Measurements from ENCODE around the gene TMEM63B. TPM values are rescaled to one million over a fixed set of nuclear protein-coding genes. Genes with fewer than 3 reads are reported as not detected.

Gene TMEM63B
- total and polyA plus RNA-seq, 9 donors = 8.6 to 22.2 (median 18.6) TPM

- no peak for DNase-seq
- WGBS (ENCODE audit: insufficient coverage) = 60% methylated on average over 1 of the region's 3 CpGs
- H3K4me3 ChIP-seq (ENCODE audit: low read length) = no peak overlapping the region
- H3K27me3 ChIP-seq (ENCODE audit: control insufficient read depth, insufficient read depth, low read length) = no peaks in the 10 kb centered on the region
- H3K4me1 ChIP-seq (ENCODE audit: control insufficient read depth, insufficient read depth, low read length) = peaks cover 31% of the 10 kb centered on the region
- H3K27ac ChIP-seq (ENCODE audit: low read length) = no peak overlapping the region
- no peaks in the 10 kb centered on the region for H3K9me3 ChIP-seq (replicated peaks; ENCODE audit: control insufficient read depth, low read depth, low read length)
- peaks cover 61% of the 10 kb centered on the region for H3K36me3 ChIP-seq (ENCODE audit: control insufficient read depth, insufficient read depth, low read length)
These were observed 21.2 kb upstream of the TMEM63B start for GRCh38 chr6:44105993-44106740.

DNA sequence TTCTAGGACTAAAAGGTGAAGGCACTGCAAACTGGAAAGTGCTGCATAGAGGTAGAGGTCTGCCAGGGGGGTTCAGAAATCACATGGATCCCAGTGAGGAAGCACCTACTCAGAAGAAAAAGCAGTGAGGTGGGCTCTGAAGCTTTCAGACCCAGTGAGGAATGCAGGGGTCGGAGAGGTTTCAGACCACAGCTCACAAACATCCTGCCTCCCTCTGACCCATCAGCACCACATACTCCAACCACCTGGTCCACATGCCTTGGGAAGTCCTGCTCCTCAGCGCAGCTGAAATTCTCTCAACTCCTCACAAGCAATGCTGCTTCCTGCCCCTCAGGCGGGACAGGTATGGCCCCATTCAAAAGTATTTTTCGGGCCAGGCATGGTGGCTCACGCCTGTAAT, 20.3 kb upstream of the TMEM63B start:
- peaks cover 31% of the 10 kb centered on the region for H3K4me1 ChIP-seq (ENCODE audit: control insufficient read depth, insufficient read depth, low read length)
- H3K36me3 ChIP-seq (ENCODE audit: control insufficient read depth, insufficient read depth, low read length) = peaks cover 64% of the 10 kb centered on the region
- no peak overlapping the region for H3K27ac ChIP-seq (ENCODE audit: low read length)
- H3K4me3 ChIP-seq (ENCODE audit: low read length) = no peak overlapping the region
- H3K27me3 ChIP-seq (ENCODE audit: control insufficient read depth, insufficient read depth, low read length) = no peaks in the 10 kb centered on the region
- DNase-seq = no peak
- no peaks in the 10 kb centered on the region for H3K9me3 ChIP-seq (replicated peaks; ENCODE audit: control insufficient read depth, low read depth, low read length)
- 95% methylated on average over 4 of the region's 5 CpGs for WGBS (ENCODE audit: insufficient coverage)

GRCh38 chr6:44108471-44108870, 18.9 kb upstream of the TMEM63B start:
- no peak for DNase-seq
- peaks cover 31% of the 10 kb centered on the region for H3K4me1 ChIP-seq (ENCODE audit: control insufficient read depth, insufficient read depth, low read length)
- no CpG with 5 or more reads among the region's 1 CpG for WGBS (ENCODE audit: insufficient coverage)
- no peaks in the 10 kb centered on the region for H3K27me3 ChIP-seq (ENCODE audit: control insufficient read depth, insufficient read depth, low read length)
- H3K4me3 ChIP-seq (ENCODE audit: low read length) = no peak overlapping the region
- peaks cover 70% of the 10 kb centered on the region for H3K36me3 ChIP-seq (ENCODE audit: control insufficient read depth, insufficient read depth, low read length)
- H3K27ac ChIP-seq (ENCODE audit: low read length) = no peak overlapping the region
- no peaks in the 10 kb centered on the region for H3K9me3 ChIP-seq (replicated peaks; ENCODE audit: control insufficient read depth, low read depth, low read length)

DNA sequence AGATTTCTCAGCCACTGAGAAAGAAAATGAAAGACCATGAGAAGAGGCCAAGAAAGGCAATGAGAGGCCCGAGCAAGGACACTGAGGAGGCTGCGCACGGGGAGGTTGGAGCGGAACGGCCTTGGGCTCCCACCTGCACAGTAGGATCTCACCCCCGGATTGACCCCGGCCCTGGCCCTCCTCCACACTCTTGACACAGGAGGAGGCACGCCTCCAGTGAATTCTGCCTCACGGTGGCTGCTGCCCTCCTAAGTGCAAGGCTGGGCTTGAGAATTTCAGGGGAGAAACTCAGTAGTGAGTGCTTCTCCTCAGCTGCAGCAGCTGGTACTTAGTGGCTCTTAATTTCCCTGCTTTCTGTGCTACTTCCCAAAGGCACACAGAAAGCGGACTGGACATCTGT, 18.1 kb upstream of the TMEM63B start:
- H3K27me3 ChIP-seq (ENCODE audit: control insufficient read depth, insufficient read depth, low read length) = no peaks in the 10 kb centered on the region
- H3K9me3 ChIP-seq (replicated peaks; ENCODE audit: control insufficient read depth, low read depth, low read length) = no peaks in the 10 kb centered on the region
- 86% methylated on average over 5 of the region's 10 CpGs for WGBS (ENCODE audit: insufficient coverage)
- H3K4me3 ChIP-seq (ENCODE audit: low read length) = no peak overlapping the region
- peaks cover 29% of the 10 kb centered on the region for H3K4me1 ChIP-seq (ENCODE audit: control insufficient read depth, insufficient read depth, low read length)
- H3K27ac ChIP-seq (ENCODE audit: low read length) = no peak overlapping the region
- DNase-seq = no peak
- H3K36me3 ChIP-seq (ENCODE audit: control insufficient read depth, insufficient read depth, low read length) = peaks cover 70% of the 10 kb centered on the region

- 84% methylated on average over 6 of the region's 6 CpGs for WGBS (ENCODE audit: insufficient coverage)
- Histone ChIP-seq H3K4me3 (ENCODE audit: low read length) (no peak overlapping the region), H3K27ac (ENCODE audit: low read length) (peak overlapping the region; percentile 62), H3K27me3 (ENCODE audit: control insufficient read depth, insufficient read depth, low read length) (no peaks in the 10 kb centered on the region), H3K36me3 (ENCODE audit: control insufficient read depth, insufficient read depth, low read length) (peaks cover 68% of the 10 kb centered on the region), H3K9me3 (replicated peaks; ENCODE audit: control insufficient read depth, low read depth, low read length) (no peaks in the 10 kb centered on the region), H3K4me1 (ENCODE audit: control insufficient read depth, insufficient read depth, low read length) (peaks cover 21% of the 10 kb centered on the region)
- DNase-seq = no peak
These were observed 17.2 kb upstream of the TMEM63B start for GRCh38 chr6:44110005-44110676.

- Histone ChIP-seq H3K4me1 (ENCODE audit: control insufficient read depth, insufficient read depth, low read length) (peaks cover 14% of the 10 kb centered on the region), H3K27ac (ENCODE audit: low read length) (no peak overlapping the region), H3K27me3 (ENCODE audit: control insufficient read depth, insufficient read depth, low read length) (no peaks in the 10 kb centered on the region), H3K9me3 (replicated peaks; ENCODE audit: control insufficient read depth, low read depth, low read length) (no peaks in the 10 kb centered on the region), H3K4me3 (ENCODE audit: low read length) (no peak overlapping the region), H3K36me3 (ENCODE audit: control insufficient read depth, insufficient read depth, low read length) (peaks cover 74% of the 10 kb centered on the region)
- WGBS (ENCODE audit: insufficient coverage) = 100% methylated on average over 2 of the region's 3 CpGs
- no peak for DNase-seq
These were observed 16.4 kb upstream of the TMEM63B start for GRCh38 chr6:44110966-44111365.

- H3K4me1 ChIP-seq (ENCODE audit: control insufficient read depth, insufficient read depth, low read length) = peaks cover 16% of the 10 kb centered on the region
- H3K27ac ChIP-seq (ENCODE audit: low read length) = no peak overlapping the region
- H3K9me3 ChIP-seq (replicated peaks; ENCODE audit: control insufficient read depth, low read depth, low read length) = no peaks in the 10 kb centered on the region
- DNase-seq = no peak
- no peaks in the 10 kb centered on the region for H3K27me3 ChIP-seq (ENCODE audit: control insufficient read depth, insufficient read depth, low read length)
- no peak overlapping the region for H3K4me3 ChIP-seq (ENCODE audit: low read length)
- H3K36me3 ChIP-seq (ENCODE audit: control insufficient read depth, insufficient read depth, low read length) = peaks cover 72% of the 10 kb centered on the region
- 92% methylated on average over 4 of the region's 6 CpGs for WGBS (ENCODE audit: insufficient coverage)
These were observed 15.6 kb upstream of the TMEM63B start for GRCh38 chr6:44111434-44112417.

DNA sequence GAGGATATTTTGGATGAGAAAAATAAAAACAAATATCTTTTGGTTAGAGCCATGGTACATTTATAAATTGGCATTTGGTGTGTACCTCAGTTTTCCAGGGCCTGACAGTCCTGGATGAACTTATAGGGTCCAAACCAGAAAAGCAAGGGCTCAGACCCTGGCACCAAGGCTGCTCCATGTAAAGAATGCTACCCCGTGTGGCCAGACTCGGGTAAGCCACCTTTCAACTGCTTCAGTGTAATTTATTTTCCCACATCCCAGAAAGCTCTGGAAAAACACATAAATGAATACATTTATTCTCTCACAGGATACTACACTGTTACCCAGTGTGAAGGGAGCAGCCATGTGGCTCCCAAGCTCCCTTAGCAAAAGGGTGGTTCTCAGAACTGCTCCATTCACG, 13.9 kb upstream of the TMEM63B start:
- Histone ChIP-seq H3K27me3 (ENCODE audit: control insufficient read depth, insufficient read depth, low read length) (no peaks in the 10 kb centered on the region), H3K27ac (ENCODE audit: low read length) (no peak overlapping the region), H3K4me3 (ENCODE audit: low read length) (no peak overlapping the region), H3K9me3 (replicated peaks; ENCODE audit: control insufficient read depth, low read depth, low read length) (no peaks in the 10 kb centered on the region), H3K4me1 (ENCODE audit: control insufficient read depth, insufficient read depth, low read length) (peaks cover 24% of the 10 kb centered on the region), H3K36me3 (ENCODE audit: control insufficient read depth, insufficient read depth, low read length) (peaks cover 61% of the 10 kb centered on the region)
- 75% methylated on average over 1 of the region's 3 CpGs for WGBS (ENCODE audit: insufficient coverage)
- DNase-seq = no peak

DNA sequence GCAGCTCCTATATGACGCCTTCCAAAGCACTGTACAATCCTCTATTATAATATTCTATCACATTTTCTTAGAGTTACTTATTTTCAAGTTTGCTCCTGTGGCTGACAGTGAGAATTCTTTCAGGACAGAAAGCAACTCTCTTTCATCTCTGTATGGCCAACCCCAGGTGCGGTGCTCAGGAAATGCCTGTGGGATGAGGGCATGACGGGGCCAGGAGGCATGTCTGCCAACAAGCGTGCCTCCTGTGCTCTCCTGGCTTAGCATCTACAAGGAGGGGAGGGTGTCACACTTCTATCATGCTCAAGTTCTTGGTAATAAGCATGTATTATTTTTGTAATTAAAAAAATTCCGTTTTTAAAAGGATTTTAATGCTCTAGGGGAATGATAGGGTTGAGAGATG, 11.5 kb upstream of the TMEM63B start:
- Histone ChIP-seq H3K27ac (ENCODE audit: low read length) (no peak overlapping the region), H3K4me3 (ENCODE audit: low read length) (no peak overlapping the region), H3K9me3 (replicated peaks; ENCODE audit: control insufficient read depth, low read depth, low read length) (no peaks in the 10 kb centered on the region), H3K27me3 (ENCODE audit: control insufficient read depth, insufficient read depth, low read length) (no peaks in the 10 kb centered on the region), H3K36me3 (ENCODE audit: control insufficient read depth, insufficient read depth, low read length) (peaks cover 44% of the 10 kb centered on the region), H3K4me1 (ENCODE audit: control insufficient read depth, insufficient read depth, low read length) (peaks cover 14% of the 10 kb centered on the region)
- no CpG with 5 or more reads among the region's 5 CpGs for WGBS (ENCODE audit: insufficient coverage)
- no peak for DNase-seq

Measured in muscle of leg (tissue), 11 donors.